ENCODE data around the gene NPAS3.

The NPAS3 gene

DNA sequence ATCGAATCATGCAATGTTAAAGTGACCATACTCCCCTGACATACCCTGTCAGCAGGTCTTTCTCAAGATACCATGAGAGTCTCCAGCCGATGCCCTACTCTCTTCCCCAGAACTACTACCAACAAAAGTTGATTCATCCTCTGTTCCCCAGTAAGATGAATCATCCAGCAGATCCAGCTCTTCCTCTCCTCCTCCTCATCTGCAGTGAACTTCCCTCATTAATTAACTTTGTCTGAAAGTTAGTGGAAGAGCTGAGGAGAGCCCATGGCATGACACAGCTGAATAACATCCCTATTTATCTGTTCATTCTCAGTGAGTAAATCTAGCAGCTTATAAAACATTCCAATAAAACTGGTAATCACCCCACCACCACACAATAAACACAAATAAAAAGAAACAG lies 798.8 kb downstream of the NPAS3 start:
- H3K27ac Mint-ChIP-seq = no peak overlapping the region
- H3K4me1 Mint-ChIP-seq = no peaks in the 10 kb centered on the region
- no peaks in the 10 kb centered on the region for H3K36me3 Mint-ChIP-seq
- ATAC-seq (ENCODE audit: low read depth) (no peak), DNase-seq (ENCODE audit: low spot score in 2 of 2) (no peak)
- H3K4me3 Mint-ChIP-seq = no peak overlapping the region
- H3K9me3 Mint-ChIP-seq = peaks cover 2% of the 10 kb centered on the region
- no peaks in the 10 kb centered on the region for H3K27me3 Mint-ChIP-seq

DNA sequence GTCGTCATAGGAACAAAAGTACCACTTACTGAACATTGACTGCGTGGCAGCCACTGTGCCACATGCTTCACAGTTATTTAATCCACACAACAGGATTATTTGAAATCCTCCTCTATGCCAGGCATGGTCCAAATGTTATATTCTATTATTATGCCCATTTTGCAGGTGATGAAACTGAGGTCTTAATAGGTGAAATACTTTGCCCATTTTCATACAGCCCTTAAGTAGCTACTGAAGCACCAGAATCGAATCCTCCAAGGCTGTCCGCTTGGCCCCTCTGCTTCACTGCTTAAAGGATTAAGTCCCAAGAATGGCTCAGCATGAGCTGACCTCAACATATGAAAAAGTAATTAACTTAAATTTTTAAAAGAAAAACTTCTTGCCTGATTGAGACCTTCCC lies 799.4 kb downstream of the NPAS3 start:
- Mint-ChIP-seq H3K27ac (no peak overlapping the region), H3K9me3 (peaks cover 4% of the 10 kb centered on the region), H3K4me1 (no peaks in the 10 kb centered on the region)

DNA sequence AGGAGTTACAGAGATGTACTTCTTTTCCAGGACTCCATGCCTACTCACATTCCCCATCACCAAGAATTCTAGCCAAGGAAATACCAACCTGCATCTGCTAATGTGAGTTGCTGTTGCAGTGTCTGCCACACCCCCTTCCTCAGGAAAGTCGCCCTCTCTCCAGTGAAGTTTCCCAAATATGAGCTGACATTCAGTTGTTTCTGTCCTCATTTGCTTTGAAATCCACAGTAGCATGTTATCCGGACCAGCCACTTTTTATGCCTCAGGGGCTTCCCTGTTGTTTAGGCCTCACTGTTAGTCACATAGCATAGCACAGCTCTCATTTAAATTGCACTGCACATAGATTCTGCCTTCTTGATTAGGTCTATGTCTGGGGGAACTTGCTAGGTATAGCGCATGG lies 799.8 kb downstream of the NPAS3 start:
- ATAC-seq (ENCODE audit: low read depth) (no peak), DNase-seq (ENCODE audit: low spot score in 2 of 2) (no peak)
- Mint-ChIP-seq H3K9me3 (peaks cover 4% of the 10 kb centered on the region), H3K4me1 (no peaks in the 10 kb centered on the region), H3K4me3 (no peak overlapping the region), H3K27me3 (no peaks in the 10 kb centered on the region), H3K36me3 (no peaks in the 10 kb centered on the region), H3K27ac (no peak overlapping the region)

More for the DNA sequence above, 799.4 kb downstream of the NPAS3 start:
- H3K27me3 Mint-ChIP-seq = no peaks in the 10 kb centered on the region
- no peaks in the 10 kb centered on the region for H3K36me3 Mint-ChIP-seq
- no peak for DNase-seq (ENCODE audit: low spot score in 2 of 2)
- no peak overlapping the region for H3K4me3 Mint-ChIP-seq
- ATAC-seq (ENCODE audit: low read depth) = no peak

DNA sequence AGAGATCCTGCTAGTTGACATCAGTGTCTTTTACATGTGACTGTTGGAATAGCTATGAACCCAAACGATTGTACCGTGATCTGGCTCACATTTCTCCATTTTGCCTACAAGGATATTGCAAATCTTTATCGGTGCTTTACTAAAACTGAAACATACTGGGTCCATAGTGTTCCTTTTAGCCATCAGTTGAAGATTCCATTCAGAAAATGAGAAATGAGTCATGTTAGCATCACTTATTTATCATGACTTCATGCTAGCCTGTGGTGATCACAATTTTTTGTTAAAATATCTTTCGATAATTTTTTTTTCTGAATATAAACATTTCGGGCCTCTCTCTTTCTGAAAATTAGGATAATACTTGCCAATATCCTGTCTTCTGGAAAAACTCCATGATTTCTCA lies 801.9 kb downstream of the NPAS3 start:
- no peak overlapping the region for H3K4me3 Mint-ChIP-seq
- H3K27ac Mint-ChIP-seq = no peak overlapping the region
- ATAC-seq (ENCODE audit: low read depth) (no peak), DNase-seq (ENCODE audit: low spot score in 2 of 2) (no peak)
- H3K4me1 Mint-ChIP-seq = no peaks in the 10 kb centered on the region
- peaks cover 4% of the 10 kb centered on the region for H3K9me3 Mint-ChIP-seq
- H3K36me3 Mint-ChIP-seq = no peaks in the 10 kb centered on the region
- no peaks in the 10 kb centered on the region for H3K27me3 Mint-ChIP-seq

DNA sequence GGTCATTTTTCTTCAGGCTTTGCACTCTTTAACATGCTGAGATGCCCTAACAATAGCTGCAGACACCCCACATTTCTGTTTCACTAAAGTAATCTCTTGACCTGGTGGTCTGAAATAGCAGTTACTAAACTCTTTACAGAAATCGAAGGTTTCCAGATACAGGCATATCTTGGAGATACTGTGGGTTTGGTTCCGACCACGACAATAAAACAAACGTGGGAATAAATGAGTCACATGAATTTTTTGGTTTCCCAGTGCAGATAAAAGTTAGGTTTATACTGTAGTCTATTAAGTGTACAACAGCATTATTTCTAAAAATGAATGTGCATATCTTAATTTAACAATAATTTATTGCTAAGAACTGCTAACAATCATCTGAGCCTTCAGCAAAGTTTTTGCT lies 803.5 kb downstream of the NPAS3 start:
- H3K27ac Mint-ChIP-seq = no peak overlapping the region
- H3K27me3 Mint-ChIP-seq = no peaks in the 10 kb centered on the region
- DNase-seq (ENCODE audit: low spot score in 2 of 2) (no peak), ATAC-seq (ENCODE audit: low read depth) (no peak)
- H3K4me3 Mint-ChIP-seq = no peak overlapping the region
- H3K36me3 Mint-ChIP-seq = no peaks in the 10 kb centered on the region
- no peaks in the 10 kb centered on the region for H3K4me1 Mint-ChIP-seq
- peaks cover 6% of the 10 kb centered on the region for H3K9me3 Mint-ChIP-seq

DNA sequence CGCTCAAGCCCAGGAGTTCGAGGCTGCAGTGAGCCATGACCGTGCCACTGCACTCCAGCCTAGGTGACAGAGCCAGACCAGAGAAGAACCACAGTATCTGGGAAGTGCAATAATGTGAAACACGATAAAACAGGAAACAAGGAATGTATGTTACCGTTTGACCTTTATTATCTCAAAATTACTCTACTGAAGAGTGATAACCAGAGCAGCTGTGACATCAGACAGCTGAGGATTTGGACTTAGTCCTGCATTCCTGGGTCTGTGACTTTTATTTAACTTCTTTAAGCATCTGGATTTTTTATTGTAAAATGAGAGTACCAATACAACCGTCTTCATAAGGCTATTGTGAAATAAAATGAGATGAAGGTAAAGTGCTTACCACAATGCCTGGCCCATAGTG lies 806.5 kb downstream of the NPAS3 start:
- no peaks in the 10 kb centered on the region for H3K4me1 Mint-ChIP-seq
- DNase-seq (ENCODE audit: low spot score in 2 of 2) (no peak), ATAC-seq (ENCODE audit: low read depth) (no peak)
- H3K4me3 Mint-ChIP-seq = no peak overlapping the region
- H3K36me3 Mint-ChIP-seq = no peaks in the 10 kb centered on the region
- H3K27me3 Mint-ChIP-seq = peaks cover 1% of the 10 kb centered on the region
- no peak overlapping the region for H3K27ac Mint-ChIP-seq
- H3K9me3 Mint-ChIP-seq = peaks cover 5% of the 10 kb centered on the region

DNA sequence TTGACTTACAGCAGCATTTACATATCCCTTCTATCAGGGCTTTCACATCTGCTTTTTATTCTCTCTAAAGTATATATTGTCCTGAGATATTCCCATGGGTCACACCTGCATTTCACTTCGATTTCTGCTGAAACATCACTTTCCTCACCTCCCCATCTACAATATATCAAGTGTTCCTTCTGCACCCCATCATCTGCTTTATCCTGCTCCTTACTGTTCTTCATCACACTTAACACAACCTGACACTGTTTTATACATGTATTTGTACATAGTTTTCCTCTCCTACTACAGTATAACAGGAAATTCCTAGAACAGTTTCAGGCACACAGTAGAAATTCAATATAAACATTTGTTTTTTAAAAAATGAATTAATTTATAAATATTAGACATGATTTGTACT lies 809.1 kb downstream of the NPAS3 start:
- H3K27ac Mint-ChIP-seq = no peak overlapping the region
- no peak for DNase-seq (ENCODE audit: low spot score in 2 of 2)

DNA sequence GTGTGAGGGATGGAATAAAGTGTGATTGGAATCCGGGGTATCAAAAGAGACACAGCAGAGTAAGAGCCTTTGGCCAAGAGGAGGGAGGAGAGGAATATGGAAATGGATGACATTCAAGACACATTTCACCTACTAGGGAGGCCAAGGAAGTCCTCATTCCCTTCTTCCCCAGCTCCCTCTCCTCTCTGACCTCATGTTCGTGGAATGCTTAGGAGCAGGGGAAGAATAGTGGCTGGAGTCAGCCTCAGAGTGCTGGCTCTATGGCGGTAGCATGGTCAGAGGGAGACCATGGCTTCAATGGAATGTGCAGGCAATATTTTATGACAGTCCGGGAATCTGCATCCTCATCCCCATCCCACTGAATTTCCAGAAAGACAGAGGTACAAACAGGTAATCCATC lies 815.6 kb downstream of the NPAS3 start:
- H3K9me3 Mint-ChIP-seq = peaks cover 4% of the 10 kb centered on the region
- DNase-seq (ENCODE audit: low spot score in 2 of 2) = no peak
- no peaks in the 10 kb centered on the region for H3K4me1 Mint-ChIP-seq
- no peaks in the 10 kb centered on the region for H3K36me3 Mint-ChIP-seq
- no peak overlapping the region for H3K27ac Mint-ChIP-seq
- H3K4me3 Mint-ChIP-seq = no peak overlapping the region
- no peak for ATAC-seq (ENCODE audit: low read depth)
- H3K27me3 Mint-ChIP-seq = no peaks in the 10 kb centered on the region

More for the DNA sequence above, 809.1 kb downstream of the NPAS3 start:
- Mint-ChIP-seq H3K4me1 (no peaks in the 10 kb centered on the region), H3K4me3 (no peak overlapping the region), H3K9me3 (peaks cover 5% of the 10 kb centered on the region), H3K27me3 (peaks cover 1% of the 10 kb centered on the region), H3K36me3 (no peaks in the 10 kb centered on the region)
- no peak for ATAC-seq (ENCODE audit: low read depth)

DNA sequence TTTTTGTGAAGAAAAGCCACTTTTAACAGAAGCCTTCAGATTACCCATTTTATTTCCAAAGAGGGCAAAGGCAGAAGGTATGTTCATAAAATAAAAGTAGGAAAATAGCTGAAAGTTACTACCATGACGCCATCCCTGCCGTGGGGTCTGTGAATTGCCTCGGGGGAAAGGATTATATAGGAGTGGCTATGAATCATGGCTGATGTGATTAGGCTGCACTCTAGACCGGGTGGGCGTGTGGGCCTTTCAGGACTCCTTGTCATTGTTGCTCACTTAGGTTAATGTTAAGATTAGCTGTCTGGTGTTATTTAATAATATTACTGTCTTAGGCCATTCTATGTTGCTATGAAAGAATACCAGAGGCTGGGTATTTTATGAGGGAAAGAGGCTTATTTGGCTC lies 816.7 kb downstream of the NPAS3 start:
- Mint-ChIP-seq H3K27ac (no peak overlapping the region), H3K36me3 (no peaks in the 10 kb centered on the region), H3K4me1 (no peaks in the 10 kb centered on the region), H3K9me3 (peaks cover 8% of the 10 kb centered on the region), H3K27me3 (peaks cover 1% of the 10 kb centered on the region), H3K4me3 (no peak overlapping the region)
- ATAC-seq (ENCODE audit: low read depth) (no peak), DNase-seq (ENCODE audit: low spot score in 2 of 2) (no peak)

DNA sequence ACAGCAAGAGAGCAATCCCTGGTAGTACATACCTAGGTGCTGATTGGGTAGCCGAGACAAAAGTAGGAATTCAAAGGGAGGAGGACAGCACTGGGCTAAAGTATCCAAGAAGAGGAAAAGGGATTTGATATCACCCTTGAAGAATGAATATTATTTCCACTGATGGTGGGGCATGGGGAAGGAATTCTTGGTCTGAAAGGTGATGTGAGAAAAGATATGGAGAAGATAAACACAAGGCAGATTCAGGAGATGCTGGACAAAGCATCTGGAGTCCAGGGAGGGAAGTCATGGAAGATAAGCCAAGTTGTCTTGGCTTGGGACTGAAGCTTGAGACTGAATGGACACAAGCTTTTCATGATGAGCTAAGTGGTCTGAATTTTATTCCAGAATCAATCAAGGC lies 818.2 kb downstream of the NPAS3 start:
- H3K4me1 Mint-ChIP-seq = no peaks in the 10 kb centered on the region
- DNase-seq (ENCODE audit: low spot score in 2 of 2) = no peak
- H3K4me3 Mint-ChIP-seq = no peak overlapping the region
- no peak for ATAC-seq (ENCODE audit: low read depth)
- peaks cover 8% of the 10 kb centered on the region for H3K9me3 Mint-ChIP-seq
- no peaks in the 10 kb centered on the region for H3K36me3 Mint-ChIP-seq
- peaks cover 1% of the 10 kb centered on the region for H3K27me3 Mint-ChIP-seq
- no peak overlapping the region for H3K27ac Mint-ChIP-seq

DNA sequence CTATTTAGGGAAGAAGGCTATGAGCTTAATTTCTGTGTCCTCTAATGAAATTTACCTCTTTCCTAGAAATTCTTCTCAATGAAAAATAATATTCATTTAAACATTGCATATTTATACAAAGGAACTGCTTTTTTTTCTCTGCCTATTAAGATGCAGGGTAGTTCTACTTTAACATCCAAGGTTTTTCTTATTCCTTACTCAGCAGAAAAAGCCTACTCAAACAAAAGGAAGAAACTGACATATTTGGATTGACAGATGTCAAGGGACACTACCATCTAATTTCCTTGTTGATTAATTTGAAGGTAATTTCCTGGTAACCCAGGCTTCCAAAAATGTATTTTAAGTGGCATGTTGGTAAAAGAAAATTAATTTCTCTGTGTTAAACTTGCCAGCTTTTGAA lies 819.9 kb downstream of the NPAS3 start:
- H3K27me3 Mint-ChIP-seq = peaks cover 1% of the 10 kb centered on the region
- H3K36me3 Mint-ChIP-seq = no peaks in the 10 kb centered on the region
- peaks cover 8% of the 10 kb centered on the region for H3K9me3 Mint-ChIP-seq
- no peaks in the 10 kb centered on the region for H3K4me1 Mint-ChIP-seq
- no peak for ATAC-seq (ENCODE audit: low read depth)
- no peak for DNase-seq (ENCODE audit: low spot score in 2 of 2)
- H3K4me3 Mint-ChIP-seq = no peak overlapping the region
- H3K27ac Mint-ChIP-seq = no peak overlapping the region

DNA sequence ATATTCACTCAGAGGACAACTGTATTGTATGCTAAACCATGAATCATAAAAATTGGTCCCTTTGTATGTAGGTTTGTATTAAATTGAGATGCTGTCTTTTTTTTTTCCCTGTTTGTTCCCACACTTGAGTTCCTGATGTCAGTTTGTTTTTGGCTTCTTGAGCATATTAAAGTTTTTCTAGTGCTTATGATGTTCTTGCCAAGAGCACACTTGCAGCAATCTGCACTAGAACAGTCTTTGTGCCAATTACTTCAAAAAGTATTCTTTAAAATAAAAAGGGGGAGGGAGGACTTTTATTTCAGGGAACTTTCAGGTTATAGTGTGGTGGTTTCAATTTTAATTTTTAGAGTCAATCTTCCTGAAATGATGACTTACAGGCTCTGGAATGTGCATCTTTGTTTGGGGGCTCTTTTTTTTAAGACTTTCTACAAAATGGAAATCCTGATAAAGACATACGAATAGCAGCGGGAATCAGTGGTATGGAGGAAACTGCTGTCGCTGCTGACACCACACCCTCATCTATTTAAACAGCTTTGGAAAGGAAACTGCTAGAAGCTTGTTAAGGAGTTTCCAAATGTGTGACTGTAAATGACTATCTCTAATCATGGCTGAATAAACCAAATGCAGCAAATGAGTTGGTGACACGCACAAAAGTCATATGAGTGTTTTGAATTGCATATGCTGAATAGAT lies 823.6 kb downstream of the NPAS3 start:
- peaks cover 3% of the 10 kb centered on the region for H3K27me3 Mint-ChIP-seq
- H3K4me1 Mint-ChIP-seq = no peaks in the 10 kb centered on the region
- H3K4me3 Mint-ChIP-seq = no peak overlapping the region
- DNase-seq (ENCODE audit: low spot score in 2 of 2) = no peak
- no peaks in the 10 kb centered on the region for H3K36me3 Mint-ChIP-seq
- no peak for ATAC-seq (ENCODE audit: low read depth)
- no peak overlapping the region for H3K27ac Mint-ChIP-seq
- H3K9me3 Mint-ChIP-seq = peaks cover 4% of the 10 kb centered on the region

DNA sequence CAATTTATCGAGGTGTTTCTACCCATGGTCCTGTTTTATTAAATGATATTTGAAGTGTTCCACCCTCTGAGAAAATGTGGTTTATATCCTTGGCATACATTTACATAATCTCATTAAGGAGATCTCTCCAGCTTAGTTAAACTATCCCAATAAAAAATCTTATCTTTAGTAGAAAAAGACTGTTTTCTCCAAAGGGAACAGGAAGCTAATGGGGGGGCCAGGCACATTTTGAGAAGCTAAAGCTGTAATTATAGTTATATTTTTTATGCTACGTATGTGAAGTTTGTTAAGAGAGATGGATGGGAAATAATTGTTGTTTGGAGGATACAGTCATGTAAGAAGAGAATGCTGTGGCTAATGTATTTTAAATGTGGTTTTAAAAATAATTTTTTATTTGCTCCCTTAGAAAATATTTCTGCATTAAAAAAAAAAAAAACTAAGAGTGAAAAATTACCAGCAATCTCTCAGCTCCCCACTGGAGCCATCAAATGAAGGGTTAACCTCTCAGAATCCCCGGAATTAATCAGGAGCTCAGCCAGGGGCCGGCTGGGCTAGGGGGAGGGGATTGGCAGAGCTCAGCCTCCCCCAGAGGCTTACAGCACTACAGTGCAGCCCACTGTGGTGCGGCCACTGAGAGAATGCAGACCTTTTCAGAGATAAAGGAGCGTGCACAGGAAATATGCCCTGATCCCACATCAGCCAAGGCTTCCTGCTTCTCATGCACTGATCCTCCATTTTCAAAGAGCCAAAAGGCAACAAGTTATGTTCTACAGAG lies 826.4 kb downstream of the NPAS3 start:
- no peaks in the 10 kb centered on the region for H3K4me1 Mint-ChIP-seq
- peaks cover 2% of the 10 kb centered on the region for H3K27me3 Mint-ChIP-seq
- no peak overlapping the region for H3K4me3 Mint-ChIP-seq
- no peaks in the 10 kb centered on the region for H3K36me3 Mint-ChIP-seq
- H3K9me3 Mint-ChIP-seq = peaks cover 2% of the 10 kb centered on the region
- ATAC-seq (ENCODE audit: low read depth) (no peak), DNase-seq (ENCODE audit: low spot score in 2 of 2) (no peak)
- H3K27ac Mint-ChIP-seq = no peak overlapping the region

DNA sequence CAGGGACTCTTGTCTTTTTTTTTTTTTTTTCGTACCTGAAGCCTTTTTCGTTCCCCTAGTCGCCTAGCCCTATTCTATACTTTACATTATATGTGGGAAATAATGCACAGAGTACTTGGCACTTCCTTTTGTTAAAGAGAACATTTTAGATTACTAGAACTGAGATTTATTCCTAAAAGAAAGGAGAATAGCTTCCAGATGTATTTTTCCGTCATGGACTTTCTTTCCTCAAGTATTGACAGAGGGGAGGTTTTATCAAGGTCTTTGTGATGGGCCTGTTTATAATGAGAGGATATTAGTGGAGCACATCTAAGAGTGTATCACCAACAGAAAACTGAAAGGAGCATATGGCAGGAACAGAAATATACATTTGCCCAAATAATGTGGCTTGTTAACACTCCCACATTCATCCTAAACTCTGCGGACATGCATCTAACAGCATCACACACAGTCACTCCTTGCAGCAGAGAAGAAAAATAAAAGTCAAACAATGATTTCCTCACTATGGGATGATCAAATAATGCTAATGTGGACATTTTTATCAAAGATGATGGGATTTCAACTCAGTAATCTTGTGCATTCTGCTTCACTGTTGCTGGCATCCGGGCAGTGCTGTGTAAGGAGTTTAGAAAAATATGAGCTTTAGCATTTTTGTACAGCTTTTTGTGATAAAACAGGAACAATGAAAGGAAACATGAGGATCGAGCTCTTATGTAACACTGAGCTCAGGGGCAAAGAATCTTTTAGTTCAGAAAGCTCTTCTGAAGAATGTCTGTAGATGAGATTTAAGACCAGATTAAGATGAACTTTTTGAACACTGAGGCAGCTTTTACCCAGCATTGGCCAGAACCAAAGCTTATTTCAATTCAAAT lies 829.1 kb downstream of the NPAS3 start:
- no peaks in the 10 kb centered on the region for H3K9me3 Mint-ChIP-seq
- peaks cover 2% of the 10 kb centered on the region for H3K27me3 Mint-ChIP-seq
- H3K4me1 Mint-ChIP-seq = no peaks in the 10 kb centered on the region
- no peaks in the 10 kb centered on the region for H3K36me3 Mint-ChIP-seq
- no peak overlapping the region for H3K27ac Mint-ChIP-seq
- DNase-seq (ENCODE audit: low spot score in 2 of 2) (no peak), ATAC-seq (ENCODE audit: low read depth) (no peak)
- no peak overlapping the region for H3K4me3 Mint-ChIP-seq

Data from memory B cell (primary cell).